ENCODE data around the gene PRCD. TPM values are rescaled to one million over a fixed set of nuclear protein-coding genes. Genes with fewer than 3 reads are reported as not detected.
A peak's percentile ranks its signal among the peaks of the same experiment; 100 is the strongest.
"Not testable (repeated sequence)": the region's sequence is repeated elsewhere in the genome, so short reads cannot be mapped to it uniquely, and the experiment has no call there.

Gene PRCD
- total RNA-seq, 4 donors from 2014 or later, result 0.57 to 11.2 (median 2.3) TPM

GRCh38 chr17:76556765-76557367 is 17.0 kb downstream of the PRCD start:
- peak; percentile 59 for ATAC-seq
- no peaks in the 10 kb centered on the region for H3K27me3 ChIP-seq
- WGBS, 2 donors (ENCODE audit: low coverage in 1 of 2), result 31 to 41% methylated on average over 19 to 29 of the region's 30 CpGs
- peaks cover 0 to 6% of the 10 kb centered on the region in 2 donors for H3K36me3 ChIP-seq
- TF ChIP-seq EP300 (IDR thresholded peaks at IDR 0.05) (no peak), CTCF (IDR thresholded peaks at IDR 0.05) (no peak), POLR2AphosphoS5 (IDR thresholded peaks at IDR 0.05) (no peak), POLR2A (IDR thresholded peaks at IDR 0.05) (no peak)
- H3K27ac ChIP-seq, result peak overlapping the region; percentile 59 to 94 (median 90)
- H3K4me3 ChIP-seq, result peak overlapping the region; percentile 44 to 76
- peaks cover 5 to 72% (median 22%) of the 10 kb centered on the region in 3 donors for H3K4me1 ChIP-seq
- no peaks in the 10 kb centered on the region for H3K9me3 ChIP-seq

GRCh38 chr17:76557368-76558197 is 17.7 kb downstream of the PRCD start:
- WGBS, 2 donors (ENCODE audit: low coverage in 1 of 2), result 0 to 1% methylated on average over 11 to 32 of the region's 55 CpGs
- peak; percentile 92 for ATAC-seq
- H3K4me1 ChIP-seq, result peaks cover 5 to 78% (median 22%) of the 10 kb centered on the region in 3 donors
- H3K36me3 ChIP-seq, result peaks cover 0 to 11% of the 10 kb centered on the region in 2 donors
- peak overlapping the region; percentile 62 to 94 (median 90) for H3K27ac ChIP-seq
- H3K27me3 ChIP-seq, result no peaks in the 10 kb centered on the region
- no peaks in the 10 kb centered on the region for H3K9me3 ChIP-seq
- TF ChIP-seq POLR2AphosphoS5 (IDR thresholded peaks at IDR 0.05) (peak; percentile 96), CTCF (IDR thresholded peaks at IDR 0.05) (peak in 3 of 4 experiments; percentile 54 to 78 (median 62)), POLR2A (IDR thresholded peaks at IDR 0.05) (peak in 1 of 2 donors; percentile 71), EP300 (IDR thresholded peaks at IDR 0.05) (no peak)
- H3K4me3 ChIP-seq, result peak overlapping the region; percentile 44 to 76

GRCh38 chr17:76558198-76559095 is 18.6 kb downstream of the PRCD start:
- Histone ChIP-seq H3K36me3 (peaks cover 0 to 18% of the 10 kb centered on the region in 2 donors), H3K27me3 (no peaks in the 10 kb centered on the region), H3K27ac (peak overlapping the region; percentile 62 to 94 (median 90)), H3K9me3 (no peaks in the 10 kb centered on the region), H3K4me1 (peaks cover 5 to 76% (median 22%) of the 10 kb centered on the region in 3 donors), H3K4me3 (peak overlapping the region; percentile 44 to 76)
- TF ChIP-seq CTCF (IDR thresholded peaks at IDR 0.05) (peak in 3 of 4 experiments; percentile 27 to 50 (median 42)), POLR2A (IDR thresholded peaks at IDR 0.05) (no peak)
- WGBS, 2 donors (ENCODE audit: low coverage in 1 of 2), result 0 to 2% methylated on average over 13 to 14 of the region's 14 CpGs
- ATAC-seq, result no peak

GRCh38 chr17:76559460-76559859 is 19.6 kb downstream of the PRCD start:
- 39 to 66% methylated on average over 2 to 6 of the region's 7 CpGs for WGBS, 2 donors (ENCODE audit: low coverage in 1 of 2)
- peak overlapping the region in 3 of 4 donors; percentile 26 to 94 (median 90) for H3K27ac ChIP-seq
- H3K36me3 ChIP-seq, result peaks cover 0 to 25% of the 10 kb centered on the region in 2 donors
- not testable (repeated sequence) for H3K27me3 ChIP-seq, ATAC-seq, H3K9me3 ChIP-seq
- peak overlapping the region in 1 of 2 donors; percentile 76 for H3K4me3 ChIP-seq
- TF ChIP-seq POLR2AphosphoS5 (IDR thresholded peaks at IDR 0.05), result peak; percentile 25
- peaks cover 5 to 73% (median 22%) of the 10 kb centered on the region in 3 donors for H3K4me1 ChIP-seq
